A549 (cell line): ENCODE measurements around the gene JDP2.

Source experiments
- CHD2 ChIP-seq: fragments of 150-350 bp; IDR thresholded peaks from 2 replicates; pipeline ENCODE4 v1.6.1; 2014; ENCODE audit warnings: low read length; ENCODE audit not compliant: partially characterized antibody
- CTCF ChIP-seq: fragments of >200 bp; sonication (Bioruptor Twin); formaldehyde crosslinking; IDR thresholded peaks from 3 replicates; pipeline ENCODE4 v1.5.1; 2016
- EP300 ChIP-seq, 2 experiments: fragments of >200 bp; sonication (Bioruptor Twin); formaldehyde crosslinking; IDR thresholded peaks; 2 replicates in 1 of 2; 3 replicates in 1 of 2; pipeline ENCODE4 v1.6.1; 2016 to 2017
- HMGXB4 ChIP-seq: fragments of 250-450 bp; sonication (Bioruptor Pico); IDR thresholded peaks from 2 replicates; pipeline ENCODE4 v1.5.0; 2021; ENCODE audit warnings: mild to moderate bottlenecking, moderate library complexity, borderline replicate concordance
- HOXA7 ChIP-seq: fragments of 250-450 bp; sonication (Bioruptor Pico); IDR thresholded peaks from 2 replicates; pipeline ENCODE4 v1.5.0; 2020; ENCODE audit warnings: mild to moderate bottlenecking, moderate library complexity
- JUN ChIP-seq, 2 experiments: fragments of >200 bp; sonication (Bioruptor Twin); formaldehyde crosslinking; IDR thresholded peaks; 2 replicates in 1 of 2; 3 replicates in 1 of 2; pipeline ENCODE4 v1.6.1; 2016 to 2017
- KDM5A ChIP-seq: fragments of 200-600 bp; sonication (generic); IDR thresholded peaks from 2 replicates; pipeline ENCODE4 v1.6.1; 2016; ENCODE audit warnings: antibody characterized with exemption, mild to moderate bottlenecking
- PBX3 ChIP-seq: IDR thresholded peaks from 2 replicates; pipeline ENCODE4 v1.6.1; 2012
- POLR2A ChIP-seq: IDR thresholded peaks from 2 replicates; pipeline ENCODE4 v1.6.1; 2012; ENCODE audit warnings: mild to moderate bottlenecking, low read length
- RCOR1 ChIP-seq: fragments of 150-350 bp; IDR thresholded peaks from 2 replicates; pipeline ENCODE4 v1.6.1; 2014; ENCODE audit warnings: antibody characterized with exemption, low read length, low read depth
- RFX5 ChIP-seq: fragments of 450-650 bp; IDR thresholded peaks from 2 replicates; pipeline ENCODE4 v1.7.1; 2014; ENCODE audit warnings: antibody characterized with exemption, mild to moderate bottlenecking, moderate library complexity
- SREBF2 ChIP-seq: fragments of 450-650 bp; IDR thresholded peaks from 2 replicates; pipeline ENCODE4 v1.6.1; 2014; ENCODE audit warnings: mild to moderate bottlenecking, moderate library complexity
- TFCP2L1 ChIP-seq: fragments of 250-450 bp; sonication (Bioruptor Pico); IDR thresholded peaks from 2 replicates; pipeline ENCODE4 v1.5.0; 2021; ENCODE audit warnings: mild to moderate bottlenecking
- USF2 ChIP-seq: fragments of 450-650 bp; IDR thresholded peaks from 2 replicates; pipeline ENCODE4 v1.6.1; 2014; ENCODE audit warnings: antibody characterized with exemption

GRCh38 chr14:75432411-75432810 lies 4.6 kb downstream of the JDP2 start:
- no peak for TF ChIP-seq POLR2A
- no peak for TF ChIP-seq KDM5A
- TF ChIP-seq TFCP2L1 = no peak
- TF ChIP-seq CTCF = no peak
- TF ChIP-seq JUN (IDR thresholded peaks at IDR 0.05) = no peak
- TF ChIP-seq EP300 (IDR thresholded peaks at IDR 0.05) = no peak
- TF ChIP-seq HOXA7 (CRISPR knock-in tag) = no peak
- no peak for TF ChIP-seq SREBF2
- no peak for TF ChIP-seq USF2
- no peak for TF ChIP-seq PBX3
- no peak for TF ChIP-seq HMGXB4 (CRISPR knock-in tag)
- no peak for TF ChIP-seq RFX5
- no peak for TF ChIP-seq CHD2
- no peak for TF ChIP-seq RCOR1
